K562 (cell line): ENCODE results near the gene ZNF775. TPM values are rescaled to one million over a fixed set of nuclear protein-coding genes. Genes with fewer than 3 reads are reported as not detected.

ENCODE experiments used
- FOXA3 ChIP-seq, 2 experiments: fragments of 450-650 bp in 1 of 2; sonication (generic) in 1 of 2; formaldehyde crosslinking; IDR thresholded peaks in 1 of 2; conservative IDR thresholded peaks in 1 of 2; 2 replicates each; pipeline versions ENCODE4 v1.4.0 to v1.8.0; 2020 to 2022; ENCODE audit warnings: mild to moderate bottlenecking in 2 of 2, missing genetic modification reagents in 1 of 2
- IRF1 ChIP-seq: sonication (generic); formaldehyde crosslinking; IDR thresholded peaks from 2 replicates; pipeline ENCODE4 v1.8.0; 2022; ENCODE audit warnings: missing genetic modification reagents, mild to moderate bottlenecking, borderline replicate concordance
- KDM1A ChIP-seq, 2 experiments: fragments of 450-650 bp; IDR thresholded peaks; 2 replicates each; pipeline ENCODE4 v1.6.1; 2016; ENCODE audit warnings: mild to moderate bottlenecking in 2 of 2
- POLR2A ChIP-seq: fragments of 450-650 bp; conservative IDR thresholded peaks from 2 replicates; pipeline ENCODE4 v1.6.1; 2016
- RB1 ChIP-seq: fragments of 450-650 bp; IDR thresholded peaks from 2 replicates; pipeline ENCODE4 v1.6.1; 2017; ENCODE audit warnings: low read depth, mild to moderate bottlenecking
- REST ChIP-seq, 2 experiments: fragments of 450-650 bp; formaldehyde crosslinking in 1 of 2; IDR thresholded peaks; 2 replicates each; pipeline versions ENCODE4 v1.4.0 to v1.6.1; 2014 to 2020; ENCODE audit warnings: mild to moderate bottlenecking in 2 of 2, borderline replicate concordance in 1 of 2, low read depth in 1 of 2
- SIN3A ChIP-seq, 2 experiments: fragments of 150-350 bp in 1 of 2; IDR thresholded peaks; 2 replicates each; pipeline ENCODE4 v1.6.1; 2011 to 2016; ENCODE audit warnings: borderline replicate concordance in 2 of 2, low read depth in 2 of 2, low read length in 2 of 2, mild to moderate bottlenecking in 2 of 2, moderate library complexity in 2 of 2; ENCODE audit not compliant: control insufficient read depth in 1 of 2
- polyA plus RNA-seq, 8 experiments: library from polyadenylated mRNA; depleted of rRNA in 4 of 8; stranded (reverse) in 5 of 8; unstranded in 3 of 8; fragments of >200 nt; fragmentation: Nextera tagmentation in 2 of 8; fragmentation: Illumina TruSeq in 1 of 8; extraction: Ambion mirVana in 2 of 8; extraction: Trizol in 1 of 8; gene quantifications; 2 replicates each; pipeline versions ENCODE4 v1.2.1 to v1.2.3, GENCODE V29; 2011 to 2014; ENCODE audit warnings: inconsistent platforms in 1 of 8, missing spikeins in 1 of 8
- total RNA-seq, 7 experiments: library from RNA; depleted of rRNA in 6 of 7; stranded (reverse); fragments of >200 nt in 6 of 7; fragmentation: Illumina TruSeq in 2 of 7; extraction: Trizol in 2 of 7; gene quantifications; 2 replicates each; pipeline versions ENCODE4 v1.2.1 to v1.2.3, GENCODE V29; 2011 to 2021; ENCODE audit warnings: low replicate concordance in 1 of 7
- TF ChIP-seq, protein P1 (sequence below): fragments of 250-450 bp; sonication (Bioruptor Pico); IDR thresholded peaks from 2 replicates; pipeline ENCODE4 v1.4.0; 2020; ENCODE audit warnings: mild to moderate bottlenecking, moderate library complexity, borderline replicate concordance

Gene ZNF775
- total and polyA plus RNA-seq, 9 of the 15 experiments (the other 6 are each of a cell fraction or from before 2014, with no cell fraction given) = 0.04 to 18.7 (median 4.9) TPM

GRCh38 chr7:150378115-150378852 lies 846 bp upstream of the ZNF775 start (continued):
- TF ChIP-seq RB1 = 0 out of 2 replicates have a peak, but pooled peaks have one; percentile 0
- TF ChIP-seq IRF1 (CRISPR knock-in tag) = 0 out of 2 replicates have a peak, but pooled peaks have one; percentile 39
- peak in 1 of 2 experiments; percentile 51; a peak in 1 of 4 replicates for TF ChIP-seq SIN3A (IDR thresholded peaks at IDR 0.05; ENCODE audit: borderline replicate concordance in 2 of 2, control insufficient read depth in 1 of 2, low read depth in 2 of 2, low read length in 2 of 2)
- TF ChIP-seq FOXA3 (CRISPR knock-in tag; conservative IDR thresholded peaks at IDR 0.05 in 1 of 2, IDR thresholded peaks at IDR 0.05 in 1 of 2) = peak in 1 of 2 experiments; percentile 37; a peak in 1 of 4 replicates
- TF ChIP-seq, protein P1, sequence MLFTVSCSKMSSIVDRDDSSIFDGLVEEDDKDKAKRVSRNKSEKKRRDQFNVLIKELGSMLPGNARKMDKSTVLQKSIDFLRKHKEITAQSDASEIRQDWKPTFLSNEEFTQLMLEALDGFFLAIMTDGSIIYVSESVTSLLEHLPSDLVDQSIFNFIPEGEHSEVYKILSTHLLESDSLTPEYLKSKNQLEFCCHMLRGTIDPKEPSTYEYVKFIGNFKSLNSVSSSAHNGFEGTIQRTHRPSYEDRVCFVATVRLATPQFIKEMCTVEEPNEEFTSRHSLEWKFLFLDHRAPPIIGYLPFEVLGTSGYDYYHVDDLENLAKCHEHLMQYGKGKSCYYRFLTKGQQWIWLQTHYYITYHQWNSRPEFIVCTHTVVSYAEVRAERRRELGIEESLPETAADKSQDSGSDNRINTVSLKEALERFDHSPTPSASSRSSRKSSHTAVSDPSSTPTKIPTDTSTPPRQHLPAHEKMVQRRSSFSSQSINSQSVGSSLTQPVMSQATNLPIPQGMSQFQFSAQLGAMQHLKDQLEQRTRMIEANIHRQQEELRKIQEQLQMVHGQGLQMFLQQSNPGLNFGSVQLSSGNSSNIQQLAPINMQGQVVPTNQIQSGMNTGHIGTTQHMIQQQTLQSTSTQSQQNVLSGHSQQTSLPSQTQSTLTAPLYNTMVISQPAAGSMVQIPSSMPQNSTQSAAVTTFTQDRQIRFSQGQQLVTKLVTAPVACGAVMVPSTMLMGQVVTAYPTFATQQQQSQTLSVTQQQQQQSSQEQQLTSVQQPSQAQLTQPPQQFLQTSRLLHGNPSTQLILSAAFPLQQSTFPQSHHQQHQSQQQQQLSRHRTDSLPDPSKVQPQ (CRISPR knock-in tag) = no peak
- no peak for TF ChIP-seq POLR2A
- peak; percentile 14; the same call in 1 of the 2 replicates for TF ChIP-seq REST (IDR thresholded peaks at IDR 0.05; ENCODE audit: borderline replicate concordance)
- no peak for TF ChIP-seq REST (CRISPR knock-in tag; IDR thresholded peaks at IDR 0.05; ENCODE audit: low read depth)
- 0 out of 4 replicates have a peak, but pooled peaks have one; percentile 26 to 32 for TF ChIP-seq KDM1A (IDR thresholded peaks at IDR 0.05)
